ENCODE measurements around the gene TRMT2A.
"Not testable (repeated sequence)": the region's sequence is repeated elsewhere in the genome, so short reads cannot be mapped to it uniquely, and the experiment has no call there.

The TRMT2A gene, protein sequence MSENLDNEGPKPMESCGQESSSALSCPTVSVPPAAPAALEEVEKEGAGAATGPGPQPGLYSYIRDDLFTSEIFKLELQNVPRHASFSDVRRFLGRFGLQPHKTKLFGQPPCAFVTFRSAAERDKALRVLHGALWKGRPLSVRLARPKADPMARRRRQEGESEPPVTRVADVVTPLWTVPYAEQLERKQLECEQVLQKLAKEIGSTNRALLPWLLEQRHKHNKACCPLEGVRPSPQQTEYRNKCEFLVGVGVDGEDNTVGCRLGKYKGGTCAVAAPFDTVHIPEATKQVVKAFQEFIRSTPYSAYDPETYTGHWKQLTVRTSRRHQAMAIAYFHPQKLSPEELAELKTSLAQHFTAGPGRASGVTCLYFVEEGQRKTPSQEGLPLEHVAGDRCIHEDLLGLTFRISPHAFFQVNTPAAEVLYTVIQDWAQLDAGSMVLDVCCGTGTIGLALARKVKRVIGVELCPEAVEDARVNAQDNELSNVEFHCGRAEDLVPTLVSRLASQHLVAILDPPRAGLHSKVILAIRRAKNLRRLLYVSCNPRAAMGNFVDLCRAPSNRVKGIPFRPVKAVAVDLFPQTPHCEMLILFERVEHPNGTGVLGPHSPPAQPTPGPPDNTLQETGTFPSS

DNA sequence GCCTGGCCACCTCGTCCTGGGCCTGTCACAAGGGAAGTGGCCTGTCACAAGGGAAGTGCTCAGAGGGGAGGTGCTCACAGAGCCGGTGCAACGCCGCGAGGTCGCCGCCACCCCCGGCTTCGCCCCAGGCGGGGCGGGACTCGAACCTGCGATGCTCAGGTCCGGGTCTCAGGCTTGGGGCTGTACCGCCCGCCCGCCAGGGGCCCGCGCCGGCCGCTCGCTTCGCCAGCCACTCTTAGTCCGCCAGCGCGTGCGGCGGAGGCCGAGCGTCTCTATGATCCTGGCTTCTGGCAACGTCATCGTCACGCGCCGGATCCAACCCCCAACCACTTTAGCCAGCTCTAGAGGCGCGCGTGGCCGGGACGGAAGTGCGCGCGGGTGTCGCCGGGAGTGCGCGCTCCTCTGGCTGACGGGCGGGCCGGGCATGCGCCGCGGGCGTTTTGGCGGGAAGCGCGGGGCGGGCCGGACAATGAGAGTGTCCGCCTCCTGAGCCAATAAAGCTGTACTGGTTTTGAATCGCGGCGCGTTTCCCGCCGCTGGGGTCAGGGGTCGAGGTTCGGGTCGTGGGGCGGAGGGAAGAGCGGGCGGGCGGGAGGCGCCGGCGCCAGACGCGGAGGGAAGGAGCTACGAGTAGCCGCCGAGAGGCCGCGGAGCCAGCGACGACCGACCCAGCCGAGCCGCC is at the start of gene TRMT2A:
Gene TRMT2A (minus strand): TSS at position 276 of the 682 bp plus-strand sequence. CDS start 320 bp downstream, outside the sequence.
- DNase-seq, result peak; percentile 68

DNA sequence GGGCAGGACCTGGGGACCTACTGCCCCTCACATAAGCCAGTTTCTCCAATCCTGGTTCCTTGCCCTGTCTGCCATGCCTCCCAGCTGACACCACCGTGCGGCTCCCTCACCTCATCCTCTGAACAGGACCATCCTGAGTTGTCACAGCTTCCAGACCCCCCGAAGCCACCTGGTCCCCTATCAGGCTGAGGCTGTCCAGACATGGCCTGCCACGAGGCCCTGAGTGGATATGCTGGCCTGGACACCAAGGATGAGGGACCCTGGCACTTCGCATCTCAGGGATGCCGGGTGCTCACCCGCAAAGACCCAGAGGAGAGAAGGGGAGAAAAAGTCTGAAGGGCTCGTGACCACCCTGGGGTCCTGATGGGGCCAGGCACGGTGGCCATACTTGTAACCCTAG is 49.7 kb upstream of the TRMT2A start:
- no peak for DNase-seq

DNA sequence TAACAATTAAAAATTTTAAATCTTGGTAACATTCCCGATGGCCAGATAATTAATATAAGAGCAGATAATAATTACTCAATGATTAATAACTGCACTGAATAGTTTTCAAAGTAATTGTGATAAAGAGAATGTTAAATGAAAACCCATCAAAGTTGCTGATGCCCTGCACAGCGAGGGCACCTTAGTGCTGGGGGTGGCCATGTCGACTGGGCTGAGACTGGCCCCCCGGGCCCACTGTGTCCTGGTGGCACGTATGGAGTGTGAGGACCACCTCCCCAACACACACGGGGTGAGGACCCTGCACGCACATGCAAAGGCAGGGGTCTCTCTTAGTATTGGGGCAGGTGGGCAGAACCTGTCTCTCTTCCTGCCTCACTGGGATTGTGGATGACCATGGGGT is 48.9 kb upstream of the TRMT2A start:
- DNase-seq, result no peak

DNA sequence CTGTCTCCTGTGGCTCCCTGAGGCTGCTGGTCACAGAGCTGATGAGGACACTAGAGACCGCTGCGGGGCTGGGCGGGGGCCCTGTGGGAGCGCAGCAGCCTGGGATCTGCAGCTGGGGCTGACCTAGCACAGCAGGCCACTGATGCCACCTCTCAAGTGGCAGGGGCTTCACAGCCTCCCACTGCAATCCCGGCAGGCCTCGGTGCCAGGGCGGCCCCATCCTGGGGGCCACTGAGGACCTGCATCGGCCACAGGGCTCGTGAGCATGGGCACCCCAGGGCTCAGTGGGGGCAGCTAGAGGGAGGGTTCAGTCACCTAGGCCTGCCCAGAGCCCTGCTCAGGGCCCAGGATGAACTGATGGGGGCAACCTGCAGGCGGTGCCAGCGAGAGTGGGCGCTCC is 48.4 kb upstream of the TRMT2A start:
- no peak for DNase-seq

DNA sequence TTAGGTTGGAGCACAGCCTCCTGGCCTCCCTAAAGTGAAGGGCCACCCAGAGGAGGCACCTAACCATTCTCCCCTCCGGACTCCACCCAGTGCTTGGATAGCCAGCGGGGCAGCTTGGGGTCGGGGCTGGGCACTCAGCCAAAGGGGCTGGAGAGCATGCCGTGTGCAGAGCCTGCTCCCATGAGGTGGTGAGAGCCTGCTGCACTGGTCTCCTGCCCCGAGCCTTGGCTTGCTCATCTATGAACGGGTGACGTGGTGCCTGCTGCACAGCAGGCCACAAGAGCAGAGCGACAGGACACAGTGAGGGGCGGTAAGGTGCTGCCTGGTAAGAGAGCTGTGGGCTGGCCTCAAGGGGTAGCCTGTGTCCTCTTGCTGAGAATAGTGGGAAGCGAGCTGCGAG is 47.8 kb upstream of the TRMT2A start:
- no peak for DNase-seq

DNA sequence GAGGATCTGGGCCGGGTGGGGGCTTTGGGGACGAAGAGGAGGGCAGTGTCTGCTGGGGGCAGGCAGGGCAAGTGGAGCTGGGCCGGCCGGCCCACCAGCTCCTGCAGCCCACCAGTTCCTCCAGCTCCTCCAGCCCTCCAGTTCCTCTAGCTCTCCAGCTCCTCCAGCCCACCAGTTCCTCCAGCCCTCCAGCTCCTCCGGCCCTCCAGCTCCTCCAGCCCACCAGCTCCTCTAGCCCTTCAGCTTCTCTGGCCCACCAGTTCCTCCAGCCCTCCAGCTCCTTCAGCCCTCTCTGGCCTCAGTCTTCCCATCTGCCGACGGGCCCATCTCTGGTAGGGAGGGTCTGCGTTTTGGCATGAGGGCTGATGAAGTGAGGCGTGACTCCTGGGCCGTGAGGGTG is 43.0 kb upstream of the TRMT2A start:
- no peak for DNase-seq

DNA sequence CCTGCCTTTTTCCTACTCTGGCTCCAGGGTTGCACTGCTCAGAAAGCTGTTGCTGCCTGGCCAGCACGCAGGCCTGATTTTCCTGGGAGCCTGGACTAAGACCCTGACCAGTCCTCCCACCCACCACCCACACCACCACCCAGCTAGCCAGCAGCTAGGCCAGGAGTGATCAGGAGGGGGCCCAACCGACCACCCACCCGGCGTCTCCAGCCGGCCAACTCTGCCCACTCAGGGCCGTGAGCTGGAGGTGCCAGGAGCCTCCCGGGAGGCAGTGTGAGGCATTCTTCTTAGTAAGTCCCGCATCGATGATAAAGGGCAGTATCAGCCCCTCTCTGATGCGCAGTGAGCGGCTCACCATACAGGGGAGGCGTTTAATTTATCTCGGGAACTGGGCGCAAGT is 42.5 kb upstream of the TRMT2A start:
- DNase-seq, result not testable (repeated sequence)

DNA sequence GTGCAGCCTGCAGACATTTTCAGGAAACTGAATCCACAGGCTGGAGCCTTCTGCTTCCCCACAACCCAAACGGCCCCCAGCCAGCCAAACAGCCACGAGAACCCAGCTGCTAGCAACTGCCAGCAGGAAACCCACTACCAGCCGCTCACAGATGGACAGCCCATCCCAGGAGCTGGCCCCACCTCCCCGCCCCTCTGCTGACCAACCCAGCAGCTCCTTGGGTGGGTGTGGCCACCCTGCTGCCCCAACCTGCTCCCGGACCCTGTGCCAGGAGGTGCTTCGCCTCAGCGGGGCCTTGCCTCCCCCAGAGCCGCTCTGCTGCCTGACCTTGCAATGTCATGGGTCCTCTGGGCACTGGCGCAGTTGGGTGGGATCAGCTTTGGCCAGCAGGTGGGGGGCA is 42.0 kb upstream of the TRMT2A start:
- DNase-seq, result no peak

DNA sequence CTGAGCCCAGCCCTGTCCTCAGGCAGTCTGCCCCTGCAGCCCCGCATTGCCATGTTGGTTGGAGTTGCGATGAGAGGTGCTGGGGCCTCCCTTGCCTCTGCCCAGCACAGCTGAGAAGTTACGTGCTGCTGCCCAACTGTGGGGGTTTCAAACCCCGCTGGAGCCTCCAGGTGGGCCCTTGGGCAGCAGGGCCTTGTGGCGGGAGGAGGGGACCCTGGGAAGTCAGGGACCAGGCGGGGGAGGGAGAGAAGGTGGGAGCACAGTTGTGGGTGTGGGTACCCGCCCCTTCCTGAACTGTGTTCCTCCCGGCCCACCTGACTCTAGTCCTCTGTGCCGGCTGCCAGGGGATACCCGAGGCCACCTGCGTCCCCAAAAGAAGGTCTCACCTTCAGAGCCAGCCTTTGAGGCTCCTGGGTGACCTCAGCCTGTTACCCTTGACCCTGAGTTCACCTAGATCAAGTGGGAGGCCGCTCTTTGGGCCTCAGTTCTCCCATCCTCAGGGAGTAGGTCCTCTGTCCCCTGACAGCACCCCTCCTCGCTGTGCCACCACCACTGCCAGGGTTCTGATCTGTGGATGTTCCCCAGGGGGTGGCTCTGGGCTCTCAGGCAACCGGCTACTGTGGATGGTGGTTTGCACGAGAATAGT is 41.5 kb upstream of the TRMT2A start:
- DNase-seq, result no peak

DNA sequence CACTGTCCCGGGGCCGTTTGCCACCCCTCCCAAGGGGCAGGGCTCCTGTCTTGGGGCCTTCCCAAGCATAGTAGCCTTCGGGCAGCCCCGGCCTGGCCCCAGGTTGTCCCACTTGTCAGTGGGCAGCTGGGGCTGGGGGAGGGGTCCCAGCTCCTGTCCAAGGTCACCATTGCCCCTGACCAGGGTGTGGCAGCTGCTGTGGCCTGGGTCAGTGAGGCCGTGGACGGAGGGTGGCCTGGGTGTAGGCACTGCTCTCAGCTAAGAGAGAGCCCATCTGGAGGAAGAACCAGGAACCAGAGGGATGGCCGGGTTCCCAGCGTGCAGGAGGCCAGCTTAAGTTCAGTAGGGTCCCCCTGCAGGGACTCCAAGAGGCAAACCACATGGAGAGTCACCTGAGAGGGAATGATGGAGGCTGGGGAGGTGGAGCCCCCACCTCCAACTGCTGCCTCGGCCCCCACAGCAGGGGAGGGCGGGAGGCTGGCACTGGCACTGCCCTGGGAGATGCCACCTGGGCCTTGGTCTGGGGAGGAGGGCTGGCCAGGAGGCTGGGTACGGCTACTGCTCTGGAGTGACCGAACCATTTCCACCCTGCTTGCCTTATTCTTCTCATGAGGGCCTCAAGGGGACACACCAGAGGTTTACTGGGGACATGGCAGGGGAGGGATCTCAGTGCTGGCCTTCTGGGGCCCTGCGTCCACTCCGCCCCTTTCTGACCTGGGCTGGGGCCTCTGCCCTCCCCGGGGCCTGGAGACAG is 40.6 kb upstream of the TRMT2A start:
- DNase-seq, result no peak

DNA sequence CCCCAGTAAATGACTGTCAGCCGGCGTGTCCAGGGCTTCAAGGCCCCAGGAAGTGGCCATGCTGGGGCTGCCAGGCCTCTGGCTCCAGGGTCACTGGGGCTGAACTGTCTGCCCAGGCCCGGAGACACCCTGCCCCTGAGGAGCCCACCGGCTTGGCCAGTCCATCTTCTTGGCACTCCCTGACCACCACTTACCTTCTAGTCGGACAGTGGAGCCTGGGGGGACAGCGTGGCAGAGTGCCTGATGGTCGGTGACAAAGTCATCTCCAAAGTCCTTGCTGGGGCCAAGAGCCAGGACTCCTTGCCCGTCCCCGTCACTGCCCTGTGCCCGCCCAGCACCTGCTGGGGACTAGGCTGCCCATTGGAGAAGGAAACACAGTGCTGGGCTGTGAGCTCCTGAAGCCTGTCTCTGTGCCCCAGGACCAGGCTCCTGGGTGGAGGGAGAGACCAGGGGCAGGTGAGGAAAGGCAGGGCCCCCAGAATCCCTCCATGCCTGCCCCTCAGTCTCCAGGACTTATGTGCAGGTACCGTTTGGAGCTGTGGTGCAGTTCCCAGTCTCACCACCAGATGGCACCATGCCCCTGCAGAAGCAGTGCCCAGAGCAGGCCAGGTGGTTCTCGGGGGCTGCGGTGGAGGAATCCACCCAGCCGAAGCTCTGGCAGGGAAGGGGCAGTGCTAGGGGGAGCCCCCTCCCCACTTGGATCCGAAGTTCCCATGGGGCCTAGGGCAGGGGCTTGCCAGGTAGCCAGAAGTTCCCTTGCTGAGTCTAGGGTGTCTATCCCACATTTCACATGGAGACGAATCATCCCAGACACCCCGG is 39.8 kb upstream of the TRMT2A start:
- DNase-seq, result no peak

DNA sequence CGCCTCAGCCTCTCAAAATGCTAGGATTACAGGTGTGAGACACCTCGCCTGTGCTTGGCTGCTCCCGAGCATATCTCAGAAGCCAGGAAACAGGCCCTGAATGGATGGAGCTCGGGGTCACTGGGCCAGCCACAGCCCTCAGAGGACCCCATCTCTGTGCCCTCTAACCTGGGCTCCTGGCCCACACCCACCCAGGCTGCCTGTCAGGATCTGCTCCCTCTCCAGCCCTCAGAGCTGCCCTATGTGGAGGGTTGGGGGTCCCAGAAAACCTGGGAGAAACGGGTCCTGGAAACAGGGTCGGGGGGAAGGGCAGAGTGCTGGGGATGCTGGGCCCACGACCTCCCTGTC is 39.0 kb upstream of the TRMT2A start:
- no peak for DNase-seq

DNA sequence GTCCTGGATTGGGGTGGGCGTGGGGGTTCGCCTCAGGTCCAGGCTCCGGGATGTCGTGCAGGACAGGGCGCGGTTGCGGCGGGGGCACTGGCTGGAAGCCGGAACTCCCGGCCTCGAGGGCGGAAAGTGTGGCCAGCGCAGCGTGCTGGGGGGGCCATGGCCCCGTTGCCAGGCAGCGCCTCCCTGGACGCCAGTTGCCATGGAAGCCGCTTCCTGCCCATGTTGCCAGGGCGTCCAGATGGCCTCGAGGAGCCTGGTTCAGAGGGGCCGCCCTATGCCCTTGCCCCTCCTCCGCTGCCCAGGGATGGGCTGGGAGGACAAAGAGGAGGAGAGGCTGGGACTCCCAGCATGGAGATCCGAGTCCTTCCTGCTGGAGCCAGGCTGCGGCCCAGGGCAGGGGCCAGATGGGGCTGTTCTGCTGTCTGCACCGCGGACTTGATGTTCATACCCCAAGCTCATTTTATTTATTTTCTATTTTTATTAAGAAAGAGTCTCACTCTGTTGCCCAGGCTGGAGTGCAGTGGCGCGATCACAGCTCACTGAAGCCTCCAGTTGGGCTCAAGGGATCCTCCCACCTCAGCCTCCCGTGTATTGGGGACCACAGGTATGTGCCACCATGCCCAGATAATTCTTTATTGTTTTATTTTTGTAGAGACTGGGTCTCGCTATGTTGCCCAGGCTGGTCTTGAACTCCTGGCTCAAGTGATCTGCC is 38.5 kb upstream of the TRMT2A start:
- DNase-seq, result no peak

DNA sequence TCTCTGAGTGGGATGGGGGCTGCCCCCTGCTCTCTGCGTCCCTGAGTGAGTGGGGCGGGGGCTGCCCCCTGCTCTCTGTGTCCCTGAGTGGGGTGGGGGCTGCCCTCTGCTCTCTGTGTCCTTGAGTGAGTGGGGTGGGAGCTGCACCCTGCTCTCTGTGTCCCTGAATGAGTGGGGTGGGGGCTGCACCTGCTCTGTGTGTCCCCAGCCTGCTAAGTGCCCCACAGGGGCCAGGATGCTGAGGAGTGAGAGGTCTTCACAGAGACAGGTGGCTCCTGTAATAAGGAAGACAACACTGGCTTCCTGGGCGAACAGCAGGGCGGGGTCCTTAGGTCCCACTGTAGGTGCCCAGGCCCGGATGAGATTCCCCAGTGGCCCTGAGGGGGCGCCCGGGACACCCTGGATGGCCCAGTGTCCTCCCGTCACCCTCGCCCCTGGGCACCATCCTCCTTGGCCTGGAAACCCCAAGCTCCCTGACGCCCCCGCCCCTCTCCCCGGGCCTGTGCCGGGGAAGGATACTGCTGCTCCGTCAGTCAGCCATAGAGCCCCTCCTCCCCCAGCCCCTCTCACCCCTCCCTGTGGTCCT is 37.7 kb upstream of the TRMT2A start:
- no peak for DNase-seq

DNA sequence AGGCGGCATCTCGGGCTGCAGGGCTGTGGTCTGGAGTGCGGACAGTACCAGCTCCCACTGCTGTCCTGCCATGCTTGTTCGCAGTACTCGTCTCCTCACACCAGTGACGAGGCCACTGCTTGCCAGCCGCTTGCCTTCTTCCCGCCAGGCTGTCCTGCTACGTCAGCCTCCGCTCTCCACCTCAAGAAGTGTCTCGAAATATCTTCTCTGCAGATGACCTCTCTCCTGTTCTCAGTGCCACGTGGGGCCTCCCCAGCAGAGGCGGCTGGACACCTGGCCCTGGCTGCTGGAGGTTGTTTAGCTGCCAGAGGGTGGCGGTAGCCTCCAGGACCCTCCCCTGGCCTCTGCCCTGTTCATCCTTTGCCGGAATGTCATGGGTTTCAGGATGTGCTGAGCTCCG is 36.9 kb upstream of the TRMT2A start:
- no peak for DNase-seq

DNA sequence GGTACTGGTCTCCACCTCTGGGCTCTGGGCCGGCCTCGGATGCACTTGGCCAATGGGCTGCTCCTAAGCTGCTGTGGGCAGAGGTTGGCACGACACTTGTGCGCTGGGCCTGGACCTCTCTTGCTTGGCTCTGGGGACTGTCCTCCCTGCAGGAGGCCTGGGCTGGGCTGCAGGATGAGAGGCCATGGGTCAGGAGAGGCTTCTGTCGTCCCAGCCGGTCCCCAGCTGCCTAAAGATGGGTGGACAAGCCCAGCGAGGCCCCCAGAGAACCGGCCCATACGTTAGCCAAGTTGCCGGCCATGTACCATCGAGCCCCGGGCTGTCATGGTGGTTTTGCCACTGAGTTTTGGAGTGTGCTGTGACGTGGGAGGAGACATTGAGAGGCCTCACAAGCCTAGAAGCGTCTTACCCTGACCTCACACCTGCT is 35.5 kb upstream of the TRMT2A start:
- no peak for DNase-seq

DNA sequence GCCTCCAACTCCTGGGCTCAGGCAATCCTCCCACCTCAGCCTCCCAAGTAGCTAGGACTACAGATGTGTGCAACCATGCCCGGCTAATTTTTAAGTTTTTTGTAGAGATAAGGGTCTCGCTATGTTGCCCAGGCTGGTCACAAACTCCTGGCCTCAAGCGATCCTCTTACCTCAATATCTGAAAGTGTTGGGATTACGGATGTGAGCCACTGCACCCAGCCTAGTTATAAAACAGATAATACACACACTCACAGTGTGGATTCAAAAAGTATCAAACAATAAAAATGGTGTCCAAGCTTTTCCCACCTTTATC is 34.2 kb upstream of the TRMT2A start:
- no peak for DNase-seq

DNA sequence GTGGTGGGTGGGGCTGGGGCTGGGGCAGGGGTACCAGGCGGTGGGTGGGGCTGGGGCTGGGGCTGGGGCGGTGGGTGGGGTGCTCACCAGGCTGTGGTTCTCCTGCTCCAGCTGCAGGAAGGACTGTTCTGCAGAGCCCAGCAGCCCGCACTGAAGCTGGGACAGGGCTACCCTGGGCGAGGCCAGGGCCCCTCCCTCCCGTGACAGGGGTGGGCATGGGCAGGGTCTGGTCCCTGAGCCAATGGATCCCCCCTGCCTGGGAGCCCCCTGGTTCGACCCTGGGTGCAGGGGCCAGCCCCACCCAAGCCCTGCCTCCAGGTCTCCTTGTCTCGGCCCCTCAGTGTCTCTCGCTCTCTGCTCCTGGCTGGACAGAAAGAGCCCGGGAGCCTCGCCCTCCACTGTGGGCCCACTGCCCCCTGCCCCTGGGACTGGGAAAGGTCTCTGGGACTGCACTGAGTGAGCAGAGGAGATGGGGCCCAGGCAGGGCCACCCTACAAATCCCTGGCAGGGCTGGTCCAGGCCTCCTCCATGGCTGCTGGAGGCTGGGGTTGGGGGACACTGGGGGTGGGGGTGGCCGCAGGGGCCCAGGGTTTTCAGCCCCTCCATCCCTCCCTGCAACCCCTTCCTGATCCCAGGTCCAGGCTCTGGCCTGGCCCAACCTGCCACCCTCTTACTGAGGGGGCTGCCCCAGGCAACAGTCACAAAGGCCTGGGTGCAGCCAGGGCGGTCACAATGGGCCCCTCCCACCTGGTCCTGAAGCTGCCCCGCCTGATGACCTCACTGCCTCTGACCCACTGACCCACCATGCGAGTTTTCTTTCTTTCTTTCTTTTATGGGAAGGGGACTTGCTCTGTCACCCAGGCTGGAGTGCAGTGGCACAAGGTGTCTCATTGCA is 33.6 kb upstream of the TRMT2A start, which contains the start of gene CCDC188:
Gene CCDC188 (minus strand): TSS at position 675 of the 895 bp plus-strand sequence. CDS start 69 bp downstream, at position 606.
- no peak for DNase-seq

All from SIG-M5 (cell line).